ENCODE results near the gene GET4. TPM values are rescaled to one million over a fixed set of nuclear protein-coding genes. Genes with fewer than 3 reads are reported as not detected.
A peak's percentile ranks its signal among the peaks of the same experiment; 100 is the strongest.

GET4 gene
- total and polyA plus RNA-seq, 10 of the 15 experiments (the other 5 are each of a cell fraction or from before 2014, with no cell fraction given), result 0.66 to 73.8 (median 34.0) TPM

DNA sequence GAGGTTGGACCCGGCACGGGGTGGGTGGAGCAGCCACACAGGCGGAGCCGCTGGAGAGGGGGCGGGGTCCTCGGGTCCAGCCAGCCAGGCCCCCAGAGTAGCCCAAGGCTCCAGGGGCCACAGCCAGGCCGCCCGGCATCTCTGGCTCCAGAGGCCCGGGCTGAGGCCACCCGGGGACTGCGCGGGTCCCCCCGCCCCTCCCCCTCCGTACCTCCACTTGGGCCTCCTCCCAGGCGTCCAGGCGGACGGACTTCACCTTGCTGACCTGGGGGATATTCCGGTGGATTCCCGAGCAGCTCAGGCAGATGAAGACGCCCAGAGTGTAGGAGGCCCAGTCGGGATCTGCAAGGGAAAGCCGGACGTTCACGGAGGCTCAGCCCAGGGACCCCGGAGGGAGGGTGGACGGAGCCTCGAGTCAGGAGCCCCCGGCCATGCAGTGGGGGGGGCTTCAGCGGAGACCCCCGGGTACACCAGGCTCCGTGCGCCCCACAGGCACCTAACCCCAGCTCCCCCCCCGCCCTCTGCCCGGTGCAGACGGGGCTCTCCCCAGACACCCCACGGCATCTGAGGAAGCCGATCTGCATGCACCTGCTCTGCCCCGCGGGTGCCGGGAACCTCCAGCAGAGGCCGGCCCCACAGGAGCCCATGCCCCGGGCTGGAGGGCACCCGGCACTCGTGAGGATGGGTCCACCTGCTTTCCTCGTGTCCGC is 59.0 kb downstream of the GET4 start:
- Histone ChIP-seq H3K79me2 (ENCODE audit: control insufficient read depth, insufficient read depth, low read length) (peaks cover 5% of the 10 kb centered on the region; the same call in 1 of the 2 replicates), H3K36me3 (ENCODE audit: control insufficient read depth in 2 of 2, insufficient read depth in 2 of 2, low read length in 1 of 2) (peaks cover 0 to 5% of the 10 kb centered on the region in 2 experiments; a peak in 3 of 4 replicates), H3K4me1 (ENCODE audit: control insufficient read depth, insufficient read depth, low read length) (peaks cover 17% of the 10 kb centered on the region), H3K4me3 (no peak overlapping the region), H3K9ac (ENCODE audit: control insufficient read depth, insufficient read depth, low read length) (no peak overlapping the region), H3K9me3 (replicated peaks; ENCODE audit: control insufficient read depth, insufficient read depth, low read length) (peaks cover 5% of the 10 kb centered on the region), H4K20me1 (ENCODE audit: control insufficient read depth, insufficient read depth) (no peaks in the 10 kb centered on the region), H2AFZ (ENCODE audit: control insufficient read depth, low read depth, low read length) (no peak overlapping the region), H3K27ac (ENCODE audit: control insufficient read depth, insufficient read depth) (peak overlapping the region; percentile 81), H3K4me2 (ENCODE audit: control insufficient read depth, insufficient read depth) (peak overlapping the region; percentile 74; the same call in 1 of the 2 replicates), H3K27me3 (replicated peaks in 1 of 2; ENCODE audit: control insufficient read depth in 2 of 2, insufficient read depth in 2 of 2, low read length in 1 of 2) (no peaks in the 10 kb centered on the region)
- in situ Hi-C loops (cut with MboI) (no loop called here), intact Hi-C loops (cut with micrococcal nuclease; ENCODE audit: unreplicated experiment) (no loop called here)
- ChIA-PET RAD21 (ENCODE audit: unreplicated experiment) (no interaction called here), SMC1A (ENCODE audit: uncharacterized antibody, unreplicated experiment) (no interaction called here), POLR2A (interaction anchor here (1.2 kb wide), 1 partner anchor 11 kb away, joined by 3 read pairs; no protein-coding TSS in a partner anchor), CTCF (no interaction called here)
- DNase-seq (ENCODE audit: low read depth, low spot score) (no peak), ATAC-seq (no peak), FAIRE-seq (no peak)
- no TSS peak for BruUV-seq (replicated peaks)
- 80% methylated on average over 27 of the region's 46 CpGs for WGBS (ENCODE audit: insufficient coverage, insufficient replicate concordance, low lambda C conversion rate, missing lambda C conversion rate)
- TF ChIP-seq SKIL (IDR thresholded peaks at IDR 0.05; ENCODE audit: low read depth, poor library complexity, severe bottlenecking), result no peak

GRCh38 chr7:935874-936385 is 59.6 kb downstream of the GET4 start:
- no peaks in the 10 kb centered on the region for H4K20me1 ChIP-seq (ENCODE audit: control insufficient read depth, insufficient read depth)
- POLR2A ChIA-PET, result interaction anchor here (1.2 kb wide), 1 partner anchor 11 kb away, joined by 3 read pairs; no protein-coding TSS in a partner anchor
- ATAC-seq, result no peak
- H2AFZ ChIP-seq (ENCODE audit: control insufficient read depth, low read depth, low read length), result no peak overlapping the region
- in situ Hi-C loops (cut with MboI), result no loop called here
- peaks cover 0 to 5% of the 10 kb centered on the region in 2 experiments; a peak in 3 of 4 replicates for H3K36me3 ChIP-seq (ENCODE audit: control insufficient read depth in 2 of 2, insufficient read depth in 2 of 2, low read length in 1 of 2)
- H3K9me3 ChIP-seq (replicated peaks; ENCODE audit: control insufficient read depth, insufficient read depth, low read length), result peaks cover 8% of the 10 kb centered on the region
- peak overlapping the region; percentile 61; the same call in 1 of the 2 replicates for H3K9ac ChIP-seq (ENCODE audit: control insufficient read depth, insufficient read depth, low read length)
- CTCF ChIA-PET, result no interaction called here
- RAD21 ChIA-PET (ENCODE audit: unreplicated experiment), result no interaction called here
- H3K4me3 ChIP-seq, result no peak overlapping the region
- 51% methylated on average over 20 of the region's 28 CpGs for WGBS (ENCODE audit: insufficient coverage, insufficient replicate concordance, low lambda C conversion rate, missing lambda C conversion rate)
- peak overlapping the region; percentile 74 for H3K4me2 ChIP-seq (ENCODE audit: control insufficient read depth, insufficient read depth)
- no peak for FAIRE-seq
- no peak for DNase-seq (ENCODE audit: low read depth, low spot score)
- H3K79me2 ChIP-seq (ENCODE audit: control insufficient read depth, insufficient read depth, low read length), result peaks cover 5% of the 10 kb centered on the region; the same call in 1 of the 2 replicates
- SMC1A ChIA-PET (ENCODE audit: uncharacterized antibody, unreplicated experiment), result no interaction called here
- H3K4me1 ChIP-seq (ENCODE audit: control insufficient read depth, insufficient read depth, low read length), result peaks cover 14% of the 10 kb centered on the region
- H3K27me3 ChIP-seq (replicated peaks in 1 of 2; ENCODE audit: control insufficient read depth in 2 of 2, insufficient read depth in 2 of 2, low read length in 1 of 2), result no peaks in the 10 kb centered on the region
- intact Hi-C loops (cut with micrococcal nuclease; ENCODE audit: unreplicated experiment), result loop anchor here (1.0 to 2.0 kb wide), 3 partner anchors 13 to 26 kb away; no protein-coding TSS in a partner anchor
- BruUV-seq (replicated peaks), result no TSS peak
- peak overlapping the region; percentile 81 for H3K27ac ChIP-seq (ENCODE audit: control insufficient read depth, insufficient read depth)
- TF ChIP-seq MTA2 (IDR thresholded peaks at IDR 0.05; ENCODE audit: low read depth), result no peak
- TF ChIP-seq, protein P1, sequence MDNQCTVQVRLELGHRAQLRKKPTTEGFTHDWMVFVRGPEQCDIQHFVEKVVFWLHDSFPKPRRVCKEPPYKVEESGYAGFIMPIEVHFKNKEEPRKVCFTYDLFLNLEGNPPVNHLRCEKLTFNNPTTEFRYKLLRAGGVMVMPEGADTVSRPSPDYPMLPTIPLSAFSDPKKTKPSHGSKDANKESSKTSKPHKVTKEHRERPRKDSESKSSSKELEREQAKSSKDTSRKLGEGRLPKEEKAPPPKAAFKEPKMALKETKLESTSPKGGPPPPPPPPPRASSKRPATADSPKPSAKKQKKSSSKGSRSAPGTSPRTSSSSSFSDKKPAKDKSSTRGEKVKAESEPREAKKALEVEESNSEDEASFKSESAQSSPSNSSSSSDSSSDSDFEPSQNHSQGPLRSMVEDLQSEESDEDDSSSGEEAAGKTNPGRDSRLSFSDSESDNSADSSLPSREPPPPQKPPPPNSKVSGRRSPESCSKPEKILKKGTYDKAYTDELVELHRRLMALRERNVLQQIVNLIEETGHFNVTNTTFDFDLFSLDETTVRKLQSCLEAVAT (IDR thresholded peaks at IDR 0.05), result no peak
- 0 out of 2 replicates have a peak, but pooled peaks have one; percentile 31 for TF ChIP-seq NKRF (conservative IDR thresholded peaks at IDR 0.05)
- TF ChIP-seq KLF5 (IDR thresholded peaks at IDR 0.05; ENCODE audit: partially characterized antibody), result no peak
- TF ChIP-seq, protein P2, sequence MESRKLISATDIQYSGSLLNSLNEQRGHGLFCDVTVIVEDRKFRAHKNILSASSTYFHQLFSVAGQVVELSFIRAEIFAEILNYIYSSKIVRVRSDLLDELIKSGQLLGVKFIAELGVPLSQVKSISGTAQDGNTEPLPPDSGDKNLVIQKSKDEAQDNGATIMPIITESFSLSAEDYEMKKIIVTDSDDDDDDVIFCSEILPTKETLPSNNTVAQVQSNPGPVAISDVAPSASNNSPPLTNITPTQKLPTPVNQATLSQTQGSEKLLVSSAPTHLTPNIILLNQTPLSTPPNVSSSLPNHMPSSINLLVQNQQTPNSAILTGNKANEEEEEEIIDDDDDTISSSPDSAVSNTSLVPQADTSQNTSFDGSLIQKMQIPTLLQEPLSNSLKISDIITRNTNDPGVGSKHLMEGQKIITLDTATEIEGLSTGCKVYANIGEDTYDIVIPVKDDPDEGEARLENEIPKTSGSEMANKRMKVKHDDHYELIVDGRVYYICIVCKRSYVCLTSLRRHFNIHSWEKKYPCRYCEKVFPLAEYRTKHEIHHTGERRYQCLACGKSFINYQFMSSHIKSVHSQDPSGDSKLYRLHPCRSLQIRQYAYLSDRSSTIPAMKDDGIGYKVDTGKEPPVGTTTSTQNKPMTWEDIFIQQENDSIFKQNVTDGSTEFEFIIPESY (IDR thresholded peaks at IDR 0.05), result peak; percentile 17; the same call in 1 of the 2 replicates
